ENCODE measurements around the gene MYMX. TPM values are rescaled to one million over a fixed set of nuclear protein-coding genes. Genes with fewer than 3 reads are reported as not detected.

The MYMX gene
- total RNA-seq, 1 donor from 2014 or later, result not detected

DNA sequence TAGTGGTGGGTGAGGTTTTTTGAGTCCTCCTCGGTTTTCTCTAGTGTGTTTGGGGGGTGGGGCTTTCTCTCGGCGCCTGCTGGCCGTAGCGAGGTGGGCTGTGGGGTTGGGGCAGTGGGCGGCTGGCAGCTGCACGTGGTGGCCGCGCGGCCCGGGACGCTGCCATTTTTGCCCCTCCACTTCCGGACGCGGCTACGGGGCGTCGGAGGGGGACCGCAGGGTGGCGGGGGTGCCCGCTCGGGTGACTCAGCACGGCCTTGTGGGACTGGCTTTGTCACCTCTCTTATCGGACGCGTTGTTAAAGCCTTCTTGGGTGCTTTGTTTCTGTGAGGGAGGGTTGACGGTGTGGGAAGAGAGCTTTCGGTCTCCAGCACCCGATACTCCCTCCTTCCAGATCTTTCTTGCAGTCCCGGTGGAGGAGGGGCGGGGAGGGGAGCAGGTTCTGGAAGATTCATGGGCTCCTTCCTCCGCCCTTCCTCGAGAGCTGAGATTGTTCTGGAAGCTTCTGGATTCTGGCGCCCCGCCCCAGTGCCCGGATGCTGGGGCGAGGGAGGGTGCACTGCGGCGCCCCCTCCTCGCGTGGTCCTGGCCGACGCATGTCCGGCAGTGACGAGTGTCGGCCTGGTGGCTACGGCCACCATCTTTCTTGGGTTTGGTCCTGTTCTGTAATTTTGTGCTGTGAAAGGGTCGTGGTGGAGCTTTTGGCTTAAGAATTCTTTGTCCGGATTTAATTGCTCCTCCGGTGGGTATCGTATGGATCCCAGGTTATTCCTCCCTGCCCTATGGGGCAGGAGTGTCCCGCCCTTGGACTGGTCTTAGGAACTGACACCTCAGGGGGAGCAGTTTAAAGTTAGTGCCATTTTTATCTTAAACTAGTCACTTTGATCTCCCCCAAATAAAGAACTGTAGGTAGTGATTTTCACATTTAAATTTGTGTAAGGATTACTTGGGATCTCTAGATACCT lies 30.9 kb downstream of the MYMX start:
- Histone ChIP-seq H3K27me3 (ENCODE audit: control insufficient read depth, insufficient read depth, low read length) (no peaks in the 10 kb centered on the region), H3K4me3 (ENCODE audit: low read depth, low read length) (peak overlapping the region; percentile 59), H3K36me3 (ENCODE audit: control insufficient read depth, insufficient read depth, low read length) (peaks cover 21% of the 10 kb centered on the region)
- no peak for DNase-seq (ENCODE audit: low read depth)
- no peak for FAIRE-seq
- no peak for TF ChIP-seq CTCF (IDR thresholded peaks at IDR 0.05; ENCODE audit: insufficient read depth, low read length, severe bottlenecking)

GRCh38 chr6:44248579-44248978 lies 31.9 kb downstream of the MYMX start:
- no peak for DNase-seq (ENCODE audit: low read depth)
- H3K27me3 ChIP-seq (ENCODE audit: control insufficient read depth, insufficient read depth, low read length), result no peaks in the 10 kb centered on the region
- H3K4me3 ChIP-seq (ENCODE audit: low read depth, low read length), result peak overlapping the region; percentile 59
- peaks cover 22% of the 10 kb centered on the region for H3K36me3 ChIP-seq (ENCODE audit: control insufficient read depth, insufficient read depth, low read length)
- FAIRE-seq, result no peak
- TF ChIP-seq CTCF (IDR thresholded peaks at IDR 0.05; ENCODE audit: insufficient read depth, low read length, severe bottlenecking), result no peak

- no peak for TF ChIP-seq CTCF (IDR thresholded peaks at IDR 0.05; ENCODE audit: insufficient read depth, low read length, severe bottlenecking)
- DNase-seq (ENCODE audit: low read depth) (no peak), FAIRE-seq (no peak)
- Histone ChIP-seq H3K27me3 (ENCODE audit: control insufficient read depth, insufficient read depth, low read length) (no peaks in the 10 kb centered on the region), H3K4me3 (ENCODE audit: low read depth, low read length) (no peak overlapping the region), H3K36me3 (ENCODE audit: control insufficient read depth, insufficient read depth, low read length) (peaks cover 25% of the 10 kb centered on the region)
Observed at GRCh38 chr6:44249082-44249748, 32.5 kb downstream of the MYMX start.

- Histone ChIP-seq H3K4me3 (ENCODE audit: low read depth, low read length) (no peak overlapping the region), H3K27me3 (ENCODE audit: control insufficient read depth, insufficient read depth, low read length) (no peaks in the 10 kb centered on the region), H3K36me3 (ENCODE audit: control insufficient read depth, insufficient read depth, low read length) (peaks cover 33% of the 10 kb centered on the region)
- TF ChIP-seq CTCF (IDR thresholded peaks at IDR 0.05; ENCODE audit: insufficient read depth, low read length, severe bottlenecking), result no peak
- FAIRE-seq (no peak), DNase-seq (ENCODE audit: low read depth) (no peak)
Observed at GRCh38 chr6:44250067-44250717, 33.5 kb downstream of the MYMX start.

GRCh38 chr6:44250718-44251123 lies 34.0 kb downstream of the MYMX start:
- Histone ChIP-seq H3K36me3 (ENCODE audit: control insufficient read depth, insufficient read depth, low read length) (peaks cover 34% of the 10 kb centered on the region), H3K4me3 (ENCODE audit: low read depth, low read length) (no peak overlapping the region), H3K27me3 (ENCODE audit: control insufficient read depth, insufficient read depth, low read length) (no peaks in the 10 kb centered on the region)
- TF ChIP-seq CTCF (IDR thresholded peaks at IDR 0.05; ENCODE audit: insufficient read depth, low read length, severe bottlenecking), result no peak
- DNase-seq (ENCODE audit: low read depth), result no peak
- FAIRE-seq, result no peak

Data from bronchial epithelial cell (primary cell).